Naive thymus-derived CD4-positive, alpha-beta T cell (primary cell): Measurements from ENCODE around the gene IL1RL2. TPM values are rescaled to one million over a fixed set of nuclear protein-coding genes. Genes with fewer than 3 reads are reported as not detected.
A peak's percentile ranks its signal among the peaks of the same experiment; 100 is the strongest.

ENCODE experiments used
- ATAC-seq: fragments of 150-1000 bp; cut with Tn5 transposase; 2 replicates; pipeline ENCODE4 v1.10.0; 2021; ENCODE audit warnings: mild to moderate bottlenecking, moderate library complexity
- CTCF ChIA-PET: fragments of 350-600 bp; sonication (Branson Sonifier 250); formaldehyde crosslinking; loops from one replicate; lab custom pipeline; 2021; ENCODE audit warnings: antibody characterized with exemption; lab: Charles Lee
- POLR2A ChIA-PET: fragments of 350-600 bp; sonication (Branson Sonifier 250); formaldehyde crosslinking; loops from one replicate; lab custom pipeline; 2021; ENCODE audit warnings: antibody characterized with exemption, inconsistent platforms; lab: Charles Lee
- DNase-seq, 9 donors: peaks; one replicate each; pipeline versions ENCODE4 v3.0.0 to v3.0.0-alpha.2; 2020 to 2022; ENCODE audit warnings: mixed read lengths in 1 of 9
- H3K27ac ChIP-seq: one replicate; pipeline ENCODE4 v1.7.0; 2013; ENCODE audit warnings: mild to moderate bottlenecking, low read depth, low read length, moderate library complexity
- H3K27me3 ChIP-seq, 2 donors: one replicate each; pipeline ENCODE4 v1.7.0; 2013; ENCODE audit warnings: low read length in 2 of 2, mild to moderate bottlenecking in 2 of 2, moderate library complexity in 2 of 2; ENCODE audit not compliant: control insufficient read depth in 2 of 2, insufficient read depth in 2 of 2
- H3K36me3 ChIP-seq, 3 experiments: 1 replicate in 2 of 3; 2 replicates in 1 of 3; pipeline ENCODE4 v1.7.0; 2013; ENCODE audit warnings: low read length in 3 of 3, mild to moderate bottlenecking in 3 of 3, moderate library complexity in 1 of 3; ENCODE audit not compliant: insufficient read depth in 3 of 3, control insufficient read depth in 2 of 3
- H3K4me1 ChIP-seq, 2 donors: one replicate each; pipeline ENCODE4 v1.7.0; 2013; ENCODE audit warnings: low read length in 2 of 2, mild to moderate bottlenecking in 2 of 2, moderate library complexity in 1 of 2; ENCODE audit not compliant: control insufficient read depth in 2 of 2, insufficient read depth in 2 of 2
- H3K4me3 ChIP-seq: 2 replicates; pipeline ENCODE4 v1.7.0; 2013; ENCODE audit warnings: mild to moderate bottlenecking, low read length
- H3K9me3 ChIP-seq, 3 experiments: 1 replicate in 2 of 3; 2 replicates in 1 of 3; pipeline ENCODE4 v1.7.0; 2013; ENCODE audit warnings: low read length in 3 of 3; ENCODE audit not compliant: control insufficient read depth in 2 of 3
- H3K27ac Mint-ChIP-seq, 9 donors: one replicate each; pipeline ENCODE4 v1.8.0; 2020 to 2022; ENCODE audit warnings: mixed read lengths in 9 of 9, mild to moderate bottlenecking in 8 of 9, moderate library complexity in 5 of 9, inconsistent platforms in 2 of 9
- H3K27me3 Mint-ChIP-seq, 5 donors: one replicate each; pipeline ENCODE4 v1.8.0; 2021 to 2022; ENCODE audit warnings: mixed read lengths in 5 of 5, mild to moderate bottlenecking in 1 of 5
- H3K36me3 Mint-ChIP-seq, 5 donors: one replicate each; pipeline ENCODE4 v1.8.0; 2020 to 2022; ENCODE audit warnings: mixed read lengths in 5 of 5, mild to moderate bottlenecking in 3 of 5, inconsistent platforms in 1 of 5
- H3K4me1 Mint-ChIP-seq, 7 donors: one replicate each; pipeline ENCODE4 v1.8.0; 2020 to 2022; ENCODE audit warnings: mixed read lengths in 7 of 7, mild to moderate bottlenecking in 3 of 7, inconsistent platforms in 1 of 7
- H3K4me3 Mint-ChIP-seq, 10 donors: one replicate each; pipeline ENCODE4 v1.8.0; 2020 to 2022; ENCODE audit warnings: mild to moderate bottlenecking in 10 of 10, mixed read lengths in 10 of 10, moderate library complexity in 6 of 10, inconsistent platforms in 2 of 10
- H3K9me3 Mint-ChIP-seq, 11 donors: one replicate each; pipeline ENCODE4 v1.8.0; 2020 to 2022; ENCODE audit warnings: mixed read lengths in 11 of 11, mild to moderate bottlenecking in 4 of 11, inconsistent platforms in 1 of 11, moderate library complexity in 1 of 11
- intact Hi-C, 2 donors: fragments of 100-400 bp; cut with micrococcal nuclease; formaldehyde crosslinking; loops; one replicate each; pipeline ENCODE4 v1.15.1; 2023
- polyA plus RNA-seq, 2 donors: library from polyadenylated mRNA; unstranded; fragments of 300-500 nt; fragmentation: Illumina TruSeq; gene quantifications; one replicate each; pipeline ENCODE4 v1.2.3, GENCODE V29; 2021
- total RNA-seq, 6 experiments: library from RNA in 5 of 6; stranded (reverse) in 5 of 6; gene quantifications; 1 replicate in 5 of 6; 2 replicates in 1 of 6; pipeline ENCODE4 v1.2.3 and lab custom pipeline; 2021 to 2026

Gene IL1RL2
- total and polyA plus RNA-seq, 7 experiments from 2014 or later = 0.15 to 0.21 TPM; not detected in 5

DNA sequence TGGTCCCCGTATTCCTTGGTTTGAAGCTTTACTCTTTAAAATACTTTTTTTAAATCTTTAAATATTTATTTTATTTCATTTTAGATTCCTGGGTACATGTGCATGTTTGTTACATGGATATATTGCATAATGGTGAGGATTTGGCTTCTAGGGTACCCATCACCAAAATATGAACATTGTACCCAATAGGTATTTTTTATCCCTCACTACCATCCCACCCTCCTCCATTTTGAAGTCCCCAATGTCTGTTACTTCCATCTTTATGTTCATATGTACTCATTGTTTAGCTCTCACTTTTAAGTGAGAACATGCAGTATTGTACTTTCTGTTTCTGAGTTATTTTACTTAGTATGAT lies 65.0 kb downstream of the IL1RL2 start:
- Mint-ChIP-seq H3K4me1 (peaks cover 9 to 50% (median 16%) of the 10 kb centered on the region in 7 donors), H3K36me3 (peaks cover 0 to 16% (median 0%) of the 10 kb centered on the region in 5 donors), H3K27ac (no peak overlapping the region), H3K27me3 (peaks cover 0 to 5% (median 2%) of the 10 kb centered on the region in 5 donors), H3K9me3 (peaks cover 0 to 4% (median 0%) of the 10 kb centered on the region in 11 donors), H3K4me3 (peak overlapping the region in 9 of 10 donors; percentile 33 to 99 (median 88))
- H3K27me3 ChIP-seq = no peaks in the 10 kb centered on the region
- H3K4me1 ChIP-seq = peaks cover 2 to 18% of the 10 kb centered on the region in 2 donors
- no peaks in the 10 kb centered on the region for H3K36me3 ChIP-seq
- ChIA-PET POLR2A (no interaction called here), CTCF (interaction anchor here (0.6 to 3.0 kb wide), 13 partner anchors 10 to 246 kb away, joined by 3 to 25 read pairs (median 3); partner anchors contain the start of gene IL18R1)
- DNase-seq = no peak
- intact Hi-C loops = loop anchor here (1.0 to 10.0 kb wide), 5 partner anchors 103 to 547 kb away; partner anchors contain the start of gene IL18R1 (in 1 of the 2)
- H3K9me3 ChIP-seq = no peaks in the 10 kb centered on the region
- H3K27ac ChIP-seq = no peak overlapping the region
- no peak for ATAC-seq
- no peak overlapping the region for H3K4me3 ChIP-seq

GRCh38 chr2:102252236-102252635 lies 65.4 kb downstream of the IL1RL2 start:
- H3K36me3 ChIP-seq = no peaks in the 10 kb centered on the region
- H3K27me3 ChIP-seq = no peaks in the 10 kb centered on the region
- peaks cover 4 to 18% of the 10 kb centered on the region in 2 donors for H3K4me1 ChIP-seq
- Mint-ChIP-seq H3K27ac (no peak overlapping the region), H3K27me3 (peaks cover 0 to 5% (median 2%) of the 10 kb centered on the region in 5 donors), H3K9me3 (peaks cover 0 to 6% (median 0%) of the 10 kb centered on the region in 11 donors), H3K4me3 (peak overlapping the region in 7 of 10 donors; percentile 37 to 99 (median 70)), H3K4me1 (peaks cover 10 to 54% (median 19%) of the 10 kb centered on the region in 7 donors), H3K36me3 (peaks cover 0 to 20% (median 0%) of the 10 kb centered on the region in 5 donors)
- no peak overlapping the region for H3K27ac ChIP-seq
- ChIA-PET CTCF (interaction anchor here (0.6 to 3.0 kb wide), 13 partner anchors 9 to 246 kb away, joined by 3 to 25 read pairs (median 3); partner anchors contain the start of gene IL18R1), POLR2A (no interaction called here)
- DNase-seq (no peak), ATAC-seq (no peak)
- intact Hi-C loops = loop anchor here (5.0 to 10.0 kb wide), 2 partner anchors 170 to 547 kb away; no protein-coding TSS in a partner anchor
- no peak overlapping the region for H3K4me3 ChIP-seq
- H3K9me3 ChIP-seq = no peaks in the 10 kb centered on the region

GRCh38 chr2:102253140-102253752 lies 66.4 kb downstream of the IL1RL2 start:
- ATAC-seq (no peak), DNase-seq (no peak)
- Mint-ChIP-seq H3K4me1 (peaks cover 18 to 63% (median 23%) of the 10 kb centered on the region in 7 donors), H3K36me3 (peaks cover 0 to 29% (median 0%) of the 10 kb centered on the region in 5 donors), H3K27ac (peak overlapping the region in 1 of 9 donors; percentile 54), H3K9me3 (peaks cover 0 to 6% (median 0%) of the 10 kb centered on the region in 11 donors), H3K27me3 (peaks cover 0 to 5% (median 2%) of the 10 kb centered on the region in 5 donors), H3K4me3 (peak overlapping the region in 1 of 10 donors; percentile 8)
- intact Hi-C loops = loop anchor here (1.0 to 10.0 kb wide), 3 partner anchors 102 to 548 kb away; partner anchors contain the start of gene IL18R1 (in 1 of the 2)
- H3K36me3 ChIP-seq = no peaks in the 10 kb centered on the region
- no peak overlapping the region for H3K4me3 ChIP-seq
- POLR2A ChIA-PET = no interaction called here
- H3K27me3 ChIP-seq = no peaks in the 10 kb centered on the region
- peaks cover 4 to 28% of the 10 kb centered on the region in 2 donors for H3K4me1 ChIP-seq
- H3K9me3 ChIP-seq = no peaks in the 10 kb centered on the region
- no peak overlapping the region for H3K27ac ChIP-seq
- CTCF ChIA-PET = interaction anchor here (1.0 to 1.3 kb wide), 2 partner anchors 21 to 190 kb away, joined by 3 to 6 read pairs; no protein-coding TSS in a partner anchor

DNA sequence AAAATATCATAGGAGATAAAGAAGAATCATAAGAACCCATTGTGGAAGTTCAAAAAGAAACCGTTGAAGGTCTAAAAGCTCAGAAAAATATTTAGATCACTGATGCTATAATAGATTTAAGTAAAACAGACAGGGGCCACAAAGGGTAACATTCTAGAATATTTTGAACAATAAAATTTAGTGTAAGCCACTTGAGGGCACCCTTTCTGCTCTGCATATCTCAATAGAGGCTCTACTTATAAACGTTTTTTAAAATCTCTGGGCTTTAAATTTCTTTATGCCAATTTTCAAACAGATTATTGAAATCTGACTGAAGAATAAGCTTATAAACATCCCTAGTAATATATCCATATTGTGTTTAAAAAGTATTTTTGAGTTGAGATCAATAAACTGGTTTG lies 66.9 kb downstream of the IL1RL2 start:
- Mint-ChIP-seq H3K36me3 (peaks cover 0 to 33% (median 0%) of the 10 kb centered on the region in 5 donors), H3K9me3 (peaks cover 0 to 10% (median 0%) of the 10 kb centered on the region in 11 donors), H3K4me1 (peaks cover 19 to 68% (median 27%) of the 10 kb centered on the region in 7 donors), H3K27me3 (peaks cover 0 to 5% (median 2%) of the 10 kb centered on the region in 5 donors), H3K4me3 (peak overlapping the region in 1 of 10 donors; percentile 8), H3K27ac (peak overlapping the region in 1 of 9 donors; percentile 54)
- Histone ChIP-seq H3K9me3 (no peaks in the 10 kb centered on the region), H3K4me3 (no peak overlapping the region), H3K27me3 (no peaks in the 10 kb centered on the region), H3K27ac (no peak overlapping the region), H3K4me1 (peaks cover 4 to 33% of the 10 kb centered on the region in 2 donors), H3K36me3 (no peaks in the 10 kb centered on the region)
- DNase-seq (no peak), ATAC-seq (no peak)
- ChIA-PET CTCF (interaction anchor here (0.5 to 1.3 kb wide), 3 partner anchors 20 to 207 kb away, joined by 3 to 6 read pairs (median 3); no protein-coding TSS in a partner anchor), POLR2A (no interaction called here)
- intact Hi-C loops = loop anchor here (1.0 to 10.0 kb wide), 3 partner anchors 102 to 549 kb away; partner anchors contain the start of gene IL18R1 (in 1 of the 2)

DNA sequence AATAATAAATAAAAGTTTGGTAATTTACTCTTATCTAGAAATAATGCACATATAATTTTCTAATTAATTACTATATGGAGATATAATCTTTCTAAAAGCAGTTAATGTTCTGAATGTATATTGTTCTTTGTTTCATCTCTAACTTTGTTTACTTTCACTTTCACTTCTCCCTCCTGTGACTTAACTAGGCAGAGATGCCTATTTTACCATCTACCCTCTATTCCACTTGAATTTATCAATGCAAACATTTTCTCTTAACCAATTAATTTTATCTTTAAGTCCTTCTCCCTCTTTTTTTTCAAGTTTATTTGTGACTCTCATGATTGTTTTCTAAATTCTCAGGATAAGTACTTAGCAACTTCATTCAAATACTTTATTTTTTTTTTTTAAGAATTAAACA lies 69.5 kb downstream of the IL1RL2 start:
- Histone ChIP-seq H3K27ac (no peak overlapping the region), H3K9me3 (no peaks in the 10 kb centered on the region), H3K4me1 (peaks cover 4 to 42% of the 10 kb centered on the region in 2 donors), H3K27me3 (no peaks in the 10 kb centered on the region), H3K4me3 (peak overlapping the region; percentile 28), H3K36me3 (no peaks in the 10 kb centered on the region)
- peak in 3 of 9 donors; percentile 10 to 30 (median 30) for DNase-seq
- ChIA-PET CTCF (interaction anchor here (0.6 to 1.1 kb wide), 2 partner anchors 100 to 185 kb away, joined by 3 read pairs; no protein-coding TSS in a partner anchor), POLR2A (no interaction called here)
- H3K4me1 Mint-ChIP-seq = peaks cover 14 to 65% (median 21%) of the 10 kb centered on the region in 7 donors
- peaks cover 0 to 16% (median 0%) of the 10 kb centered on the region in 11 donors for H3K9me3 Mint-ChIP-seq
- peaks cover 0 to 40% (median 0%) of the 10 kb centered on the region in 5 donors for H3K36me3 Mint-ChIP-seq
- peaks cover 0 to 5% (median 0%) of the 10 kb centered on the region in 5 donors for H3K27me3 Mint-ChIP-seq
- intact Hi-C loops = loop anchor here in 1 of 2 donors (5.0 to 10.0 kb wide), 3 partner anchors 41 to 551 kb away; no protein-coding TSS in a partner anchor
- peak overlapping the region in 8 of 10 donors; percentile 49 to 89 (median 74) for H3K4me3 Mint-ChIP-seq
- no peak for ATAC-seq
- peak overlapping the region in 5 of 9 donors; percentile 19 to 77 (median 34) for H3K27ac Mint-ChIP-seq

DNA sequence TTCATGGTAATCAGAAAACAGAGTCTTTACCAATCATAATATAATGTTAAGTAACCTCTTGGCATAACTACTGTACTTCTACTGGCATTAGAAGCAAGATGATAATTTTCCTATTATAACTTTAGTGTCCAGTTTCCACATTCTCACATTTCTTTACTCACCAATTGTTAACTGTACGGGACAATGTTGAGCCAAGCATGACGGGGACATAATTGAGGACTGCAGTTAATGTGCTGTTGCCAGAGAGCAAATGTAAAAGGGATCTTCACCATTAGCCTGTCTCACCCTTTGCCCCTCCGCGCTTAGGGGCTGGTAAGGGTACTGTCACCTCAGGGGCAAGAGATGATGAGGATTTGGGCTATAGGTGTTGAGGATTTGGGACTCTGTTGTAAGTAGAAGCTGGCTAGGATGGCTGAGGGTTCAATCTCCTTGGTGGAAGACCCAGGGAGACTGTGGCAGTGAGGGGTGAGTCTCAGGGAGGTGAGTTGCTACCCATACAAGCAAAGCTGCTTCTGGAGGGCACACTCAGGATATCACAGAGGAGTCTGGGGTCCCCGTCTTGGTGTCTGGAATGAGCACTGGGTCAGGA lies 70.1 kb downstream of the IL1RL2 start:
- Histone ChIP-seq H3K36me3 (no peaks in the 10 kb centered on the region), H3K9me3 (no peaks in the 10 kb centered on the region), H3K4me3 (no peak overlapping the region), H3K27ac (no peak overlapping the region), H3K4me1 (peaks cover 4 to 45% of the 10 kb centered on the region in 2 donors), H3K27me3 (no peaks in the 10 kb centered on the region)
- intact Hi-C loops = loop anchor here in 1 of 2 donors (5.0 to 10.0 kb wide), 3 partner anchors 40 to 552 kb away; no protein-coding TSS in a partner anchor
- DNase-seq (no peak), ATAC-seq (no peak)
- ChIA-PET POLR2A (no interaction called here), CTCF (no interaction called here)
- H3K9me3 Mint-ChIP-seq = peaks cover 0 to 18% (median 0%) of the 10 kb centered on the region in 11 donors
- peak overlapping the region in 3 of 9 donors; percentile 10 to 97 (median 60) for H3K27ac Mint-ChIP-seq
- peak overlapping the region in 6 of 10 donors; percentile 4 to 89 (median 81) for H3K4me3 Mint-ChIP-seq
- peaks cover 10 to 60% (median 20%) of the 10 kb centered on the region in 7 donors for H3K4me1 Mint-ChIP-seq
- H3K27me3 Mint-ChIP-seq = peaks cover 0 to 5% (median 0%) of the 10 kb centered on the region in 5 donors
- H3K36me3 Mint-ChIP-seq = peaks cover 0 to 39% (median 0%) of the 10 kb centered on the region in 5 donors
